ENCODE measurements around the gene EXOC3.
"Not testable (repeated sequence)": the region's sequence is repeated elsewhere in the genome, so short reads cannot be mapped to it uniquely, and the experiment has no call there.

The EXOC3 gene

DNA sequence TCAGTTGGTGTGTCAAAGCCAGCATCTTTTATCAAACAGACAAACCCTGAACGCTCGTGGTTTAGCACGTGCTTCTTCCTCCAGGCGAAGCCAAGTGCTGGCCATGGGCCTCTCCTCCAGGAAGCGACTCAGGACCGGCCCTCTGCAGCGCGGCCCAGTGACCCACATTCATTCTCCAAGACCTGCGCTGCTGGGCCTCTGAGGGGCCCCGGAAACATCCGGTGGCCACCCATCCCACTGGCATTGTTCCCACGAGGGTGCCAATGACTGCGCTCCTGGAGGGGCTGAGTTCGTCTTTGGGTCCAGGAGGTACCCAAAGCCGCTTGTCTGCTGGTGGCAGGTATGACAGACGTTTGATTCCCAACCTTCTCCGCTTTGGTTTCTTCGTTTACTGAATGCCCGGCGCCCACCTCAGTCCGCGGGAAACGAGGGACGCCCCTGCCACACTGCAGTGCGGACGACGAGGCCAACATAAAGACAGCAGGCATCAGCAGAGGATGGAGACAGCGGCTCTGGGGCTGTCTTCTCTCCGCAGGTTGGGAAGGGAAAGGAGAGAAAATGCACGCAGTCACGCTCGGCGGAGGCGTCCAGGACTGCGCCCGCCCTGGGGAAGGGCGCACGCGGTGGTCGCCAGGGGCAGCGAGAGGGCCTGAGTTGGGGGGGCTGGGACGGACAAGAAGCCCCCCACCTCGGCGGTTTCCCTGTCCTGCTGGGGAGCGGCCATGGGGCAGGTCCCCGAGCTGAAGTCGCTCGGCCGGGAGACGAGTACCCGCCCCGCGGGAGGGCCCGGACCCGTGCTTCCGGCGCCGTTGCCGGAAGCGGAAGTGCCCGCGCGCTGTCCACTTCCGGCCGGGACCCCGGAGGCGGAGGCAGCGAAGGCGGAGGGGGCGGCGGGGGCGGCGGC lies at the start of gene EXOC3:
Gene EXOC3 (plus strand): TSS at position 842 of the 904 bp plus-strand sequence. CDS start 3,030 bp downstream, outside the sequence.
- Mint-ChIP-seq H3K27me3 (no peaks in the 10 kb centered on the region), H3K4me3 (peak within 1 kb of the TSS; percentile 98 to 99), H3K27ac (peak within 1 kb of the TSS; percentile 97 to 99), H3K9me3 (no peaks in the 10 kb centered on the region), H3K4me1 (peaks cover 61% of the 10 kb centered on the region)
- DNase-seq (peak; percentile 71 to 79), ATAC-seq (peak; percentile 92)

DNA sequence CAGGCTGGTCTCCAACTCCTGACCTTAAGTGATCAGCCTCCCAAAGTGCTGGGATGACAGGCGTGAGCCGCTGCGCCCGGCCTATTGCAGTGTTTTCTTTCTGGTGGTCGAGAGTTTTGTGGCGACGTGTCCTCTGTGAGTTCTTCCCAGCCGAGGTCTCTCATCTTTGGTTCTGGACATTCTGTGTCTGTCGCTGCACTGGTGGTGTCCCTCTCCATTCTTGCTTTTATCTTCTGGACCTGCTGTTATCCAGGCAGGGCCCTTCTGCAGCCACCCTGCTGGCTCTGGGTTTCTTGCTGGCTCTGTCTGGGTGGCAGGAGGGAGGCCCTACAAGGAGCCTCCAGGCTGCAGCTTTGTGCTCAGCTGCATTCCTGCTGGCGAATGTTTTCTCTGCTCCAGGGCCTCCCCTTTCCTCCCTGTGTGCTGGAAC lies 49.1 kb upstream of the EXOC3 start:
- Mint-ChIP-seq H3K27me3 (no peaks in the 10 kb centered on the region), H3K4me1 (peaks cover 78% of the 10 kb centered on the region), H3K9me3 (no peaks in the 10 kb centered on the region), H3K27ac (peak overlapping the region; percentile 98 to 100), H3K4me3 (peak overlapping the region; percentile 81 to 90)
- ATAC-seq = no peak
- peak in 1 of 2 donors; percentile 9 for DNase-seq

DNA sequence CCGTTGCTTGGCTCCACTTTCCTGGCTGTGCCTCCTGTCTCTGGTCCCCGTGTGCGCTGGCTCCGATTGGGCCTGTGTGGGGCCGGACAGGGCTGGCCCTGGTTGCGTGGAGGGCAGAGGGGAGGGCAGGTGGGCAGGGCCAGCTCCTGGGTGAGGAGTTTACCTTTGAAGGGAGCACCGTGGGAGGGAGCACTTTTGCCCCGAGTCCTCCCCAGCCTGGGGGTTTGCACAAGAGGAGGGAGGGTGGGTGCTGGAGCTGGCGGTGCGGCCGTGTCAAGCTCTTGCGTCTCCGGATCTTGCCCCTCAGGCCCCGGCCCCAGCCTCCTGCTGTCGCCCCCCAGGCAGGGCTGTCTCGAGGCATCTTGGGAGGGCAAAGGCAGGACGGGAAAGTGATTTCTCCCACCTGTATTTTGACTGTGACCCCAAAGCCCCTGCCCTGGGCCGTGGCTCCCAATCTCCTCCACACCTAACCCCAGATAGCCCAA lies 48.3 kb upstream of the EXOC3 start:
- ATAC-seq (no peak), DNase-seq (peak in 1 of 2 donors; percentile 13)
- Mint-ChIP-seq H3K9me3 (no peaks in the 10 kb centered on the region), H3K4me1 (peaks cover 78% of the 10 kb centered on the region), H3K4me3 (peak overlapping the region; percentile 57 to 79), H3K27me3 (no peaks in the 10 kb centered on the region), H3K27ac (peak overlapping the region; percentile 69 to 80)

DNA sequence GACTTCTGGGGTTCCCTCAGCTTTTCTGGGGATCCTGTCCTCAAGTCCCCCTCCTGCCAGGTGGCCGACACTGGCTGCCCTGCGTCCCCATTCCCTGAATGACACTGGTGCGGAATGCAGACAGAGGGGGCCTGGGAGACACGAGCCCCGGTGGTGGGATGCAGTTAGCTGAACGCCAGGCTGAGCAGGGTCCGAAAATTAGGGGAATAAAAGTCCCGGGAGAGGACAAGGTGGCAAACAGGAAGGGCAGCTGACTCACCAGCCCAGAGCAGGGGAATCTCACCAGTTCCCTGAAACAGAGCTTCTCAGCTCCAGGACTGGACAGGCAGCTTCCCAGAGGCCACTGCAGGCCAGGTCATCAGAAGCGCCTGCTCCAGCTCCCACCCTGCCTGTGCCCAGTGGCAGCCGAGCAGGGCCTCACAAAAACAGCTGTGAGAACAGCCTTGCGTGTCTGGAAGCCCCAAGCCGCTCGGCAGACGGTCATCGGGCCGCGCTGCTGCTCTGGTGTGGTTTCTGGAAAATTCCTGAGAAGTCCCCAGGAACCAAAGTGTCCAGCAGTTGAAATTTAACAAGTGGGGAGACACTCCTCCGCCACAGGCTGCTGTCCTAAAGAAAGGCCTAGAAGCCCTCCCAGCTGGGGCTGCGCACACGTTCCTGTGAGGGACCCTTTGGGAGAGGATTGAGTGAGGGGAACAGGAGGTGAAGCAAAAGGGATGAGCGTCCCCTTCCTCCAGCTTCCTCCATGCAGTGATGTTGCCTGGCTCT lies 47.6 kb upstream of the EXOC3 start:
- no peak for ATAC-seq
- peak overlapping the region; percentile 57 to 79 for H3K4me3 Mint-ChIP-seq
- peaks cover 78% of the 10 kb centered on the region for H3K4me1 Mint-ChIP-seq
- no peaks in the 10 kb centered on the region for H3K9me3 Mint-ChIP-seq
- H3K27me3 Mint-ChIP-seq = no peaks in the 10 kb centered on the region
- peak in 1 of 2 donors; percentile 9 for DNase-seq
- H3K27ac Mint-ChIP-seq = peak overlapping the region; percentile 69 to 80

DNA sequence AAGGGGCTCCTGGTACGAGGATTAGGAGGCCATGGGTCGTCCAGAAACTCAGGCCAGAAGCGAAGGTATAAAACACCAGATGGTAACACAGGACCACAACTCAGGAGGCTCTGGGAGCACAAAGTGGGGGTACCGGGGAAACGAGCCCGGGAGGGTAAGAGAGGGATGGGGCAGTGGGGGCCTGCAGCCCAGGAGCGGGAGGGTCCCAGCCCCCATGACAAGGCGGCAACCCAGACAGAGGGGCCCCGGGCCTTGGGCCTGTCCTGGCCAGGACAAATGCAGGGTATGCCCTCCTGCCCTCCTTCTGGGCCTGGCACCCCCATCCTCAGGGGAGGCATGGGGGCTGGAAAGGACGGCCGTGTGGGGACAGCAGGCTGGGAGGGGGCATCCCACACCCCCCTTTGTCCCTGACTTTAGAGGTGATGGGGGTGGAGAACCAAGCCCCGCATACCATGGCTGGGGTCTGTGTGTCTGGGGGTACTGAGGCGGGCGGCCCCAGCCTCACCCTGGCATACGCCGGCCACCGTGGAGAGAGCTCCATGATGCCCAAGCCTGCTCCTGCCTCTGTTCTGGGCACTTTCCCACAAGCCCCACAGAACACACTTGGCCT lies 47.0 kb upstream of the EXOC3 start:
- ATAC-seq (no peak), DNase-seq (peak in 1 of 2 donors; percentile 32)
- H3K27ac Mint-ChIP-seq = peak overlapping the region in 1 of 2 donors; percentile 44
- H3K4me1 Mint-ChIP-seq = peaks cover 77% of the 10 kb centered on the region
- peak overlapping the region in 1 of 2 donors; percentile 79 for H3K4me3 Mint-ChIP-seq
- no peaks in the 10 kb centered on the region for H3K9me3 Mint-ChIP-seq
- H3K27me3 Mint-ChIP-seq = no peaks in the 10 kb centered on the region

DNA sequence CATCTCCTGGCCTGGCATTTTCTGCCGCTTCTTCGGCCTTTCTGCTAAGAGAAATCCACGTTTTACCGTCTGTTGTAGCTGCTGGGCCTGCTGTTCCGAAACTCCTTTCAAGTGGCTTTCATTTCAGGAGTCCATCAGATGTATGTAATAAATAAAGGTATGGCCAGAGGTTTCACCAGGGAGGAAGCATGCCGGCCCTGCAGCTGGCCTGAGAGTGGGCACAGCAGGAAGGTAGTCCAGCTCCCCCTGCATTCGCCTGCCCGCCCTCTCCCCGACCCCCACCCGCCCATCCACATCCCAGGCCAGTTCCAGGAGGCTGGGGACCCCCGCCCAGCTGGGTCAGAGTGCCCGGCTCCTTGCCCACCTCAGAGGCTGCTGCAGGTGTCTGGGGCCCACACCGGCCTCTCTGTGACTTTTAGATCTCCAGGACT lies 46.4 kb upstream of the EXOC3 start:
- Mint-ChIP-seq H3K27me3 (no peaks in the 10 kb centered on the region), H3K9me3 (no peaks in the 10 kb centered on the region), H3K27ac (peak overlapping the region in 1 of 2 donors; percentile 19), H3K4me3 (no peak overlapping the region), H3K4me1 (peaks cover 79% of the 10 kb centered on the region)
- peak in 1 of 2 donors; percentile 32 for DNase-seq
- ATAC-seq = no peak

DNA sequence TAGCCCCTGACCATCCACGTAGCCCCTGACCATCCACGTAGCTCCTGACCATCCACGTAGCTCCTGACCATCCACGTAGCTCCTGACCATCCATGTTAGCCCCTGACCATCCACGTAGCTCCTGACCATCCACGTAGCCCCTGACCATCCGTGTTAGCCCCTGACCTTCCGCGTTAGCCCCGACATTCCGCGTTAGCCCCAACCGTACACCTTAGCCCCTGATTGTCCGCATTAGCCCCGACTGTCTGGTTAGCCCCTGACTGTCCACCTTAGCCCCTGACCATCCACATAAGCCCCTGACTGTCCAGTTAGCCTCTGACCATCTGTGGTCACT lies 44.9 kb upstream of the EXOC3 start:
- not testable (repeated sequence) for ATAC-seq, H3K27me3 Mint-ChIP-seq, DNase-seq, H3K9me3 Mint-ChIP-seq
- Mint-ChIP-seq H3K27ac (peak overlapping the region in 1 of 2 donors; percentile 99), H3K4me1 (peaks cover 82% of the 10 kb centered on the region), H3K4me3 (peak overlapping the region in 1 of 2 donors; percentile 88)

DNA sequence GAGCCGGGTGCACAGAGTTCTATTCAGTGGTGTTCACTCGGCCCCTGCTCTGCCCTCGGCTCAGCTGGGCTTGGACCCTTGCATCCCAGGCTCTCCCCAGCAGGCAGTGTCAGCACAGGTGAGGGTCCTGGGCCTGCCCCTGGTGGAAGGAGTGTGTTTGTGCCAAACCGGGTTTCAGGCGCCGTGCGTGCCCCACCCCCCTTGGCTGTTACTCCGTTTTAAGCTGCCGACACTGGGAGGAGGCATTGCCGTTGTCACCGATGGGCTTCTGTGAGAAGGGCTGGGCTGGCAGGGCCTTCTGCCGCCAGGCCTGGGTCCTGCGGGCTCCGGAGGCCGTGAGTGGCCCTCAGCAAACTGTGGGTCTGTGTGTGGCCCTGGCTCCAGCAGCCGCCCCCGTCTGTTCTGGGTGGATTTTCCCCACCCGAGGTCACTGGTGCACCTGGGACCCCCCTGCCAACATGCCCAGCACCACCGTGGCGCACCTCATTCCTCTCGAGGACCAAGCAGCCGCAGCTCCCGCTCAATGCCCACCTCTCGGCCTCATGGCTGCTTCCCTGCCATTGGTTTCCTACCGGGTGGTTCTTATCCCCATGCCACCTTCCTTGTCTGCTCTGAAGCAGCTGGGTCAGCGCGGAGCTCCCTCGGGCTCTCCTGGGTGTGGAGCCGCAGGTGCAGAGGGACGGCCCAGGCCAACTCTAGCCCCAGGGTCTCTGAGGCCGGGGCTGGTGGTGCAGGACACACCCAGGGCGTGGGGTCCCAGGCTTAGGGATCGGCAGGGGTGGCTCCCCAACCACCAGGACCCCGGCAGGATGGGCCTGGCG lies 44.3 kb upstream of the EXOC3 start:
- ATAC-seq (peak; percentile 31), DNase-seq (peak in 1 of 2 donors; percentile 41)
- no peaks in the 10 kb centered on the region for H3K27me3 Mint-ChIP-seq
- H3K4me3 Mint-ChIP-seq = peak overlapping the region; percentile 75 to 88
- no peaks in the 10 kb centered on the region for H3K9me3 Mint-ChIP-seq
- peak overlapping the region; percentile 97 to 99 for H3K27ac Mint-ChIP-seq
- peaks cover 78% of the 10 kb centered on the region for H3K4me1 Mint-ChIP-seq

DNA sequence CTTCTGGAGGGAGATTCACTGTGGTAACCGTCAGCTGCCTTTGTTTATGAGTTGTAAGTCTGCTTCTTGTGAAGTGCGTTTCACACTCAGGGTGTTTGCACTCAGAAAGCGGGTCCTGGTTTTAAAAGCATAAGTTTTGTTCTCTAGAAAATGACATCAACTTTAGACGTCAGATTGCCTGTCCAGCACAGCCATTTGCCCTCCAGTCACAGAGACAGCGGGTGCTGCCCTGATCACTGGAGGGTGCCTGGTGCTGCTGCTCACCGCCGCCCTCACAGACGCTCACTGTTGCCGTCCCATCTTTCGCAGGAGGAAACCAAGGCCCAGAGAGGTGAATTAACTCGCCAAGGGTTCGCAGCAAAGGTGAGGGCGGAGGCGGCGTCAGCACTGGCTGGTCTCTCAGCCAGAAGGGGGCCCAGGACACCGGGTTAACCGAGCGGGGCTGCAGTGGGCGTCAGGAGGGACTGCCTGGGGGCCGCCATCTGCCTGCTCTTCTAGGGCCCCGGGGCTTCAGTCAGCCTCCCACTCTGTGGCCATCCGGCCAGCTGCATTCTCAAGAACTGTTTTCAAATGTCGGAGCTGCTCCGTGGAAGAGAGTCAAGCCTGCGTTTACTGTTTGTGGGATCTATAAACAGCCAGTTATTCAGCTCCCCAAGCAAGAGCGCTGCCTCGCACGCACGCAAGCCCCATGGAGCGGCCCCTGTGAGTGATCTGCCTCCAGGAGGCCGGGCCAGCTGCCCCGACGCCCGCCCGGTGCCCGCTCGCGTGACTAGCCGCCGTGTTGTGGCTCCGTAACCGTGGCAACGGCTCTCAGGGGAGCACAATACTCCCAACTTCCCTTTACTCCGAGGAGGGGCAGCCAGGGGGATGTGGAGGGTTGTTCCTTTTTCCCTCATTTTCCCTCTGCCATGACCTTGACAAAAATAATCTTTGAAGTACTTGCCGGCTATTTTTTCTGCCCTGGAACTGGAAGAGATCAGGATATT lies 43.4 kb upstream of the EXOC3 start:
- no peaks in the 10 kb centered on the region for H3K9me3 Mint-ChIP-seq
- peaks cover 70% of the 10 kb centered on the region for H3K4me1 Mint-ChIP-seq
- no peaks in the 10 kb centered on the region for H3K27me3 Mint-ChIP-seq
- peak overlapping the region; percentile 75 to 88 for H3K4me3 Mint-ChIP-seq
- peak; percentile 76 to 80 for DNase-seq
- H3K27ac Mint-ChIP-seq = peak overlapping the region; percentile 97 to 99
- ATAC-seq = peak; percentile 77

DNA sequence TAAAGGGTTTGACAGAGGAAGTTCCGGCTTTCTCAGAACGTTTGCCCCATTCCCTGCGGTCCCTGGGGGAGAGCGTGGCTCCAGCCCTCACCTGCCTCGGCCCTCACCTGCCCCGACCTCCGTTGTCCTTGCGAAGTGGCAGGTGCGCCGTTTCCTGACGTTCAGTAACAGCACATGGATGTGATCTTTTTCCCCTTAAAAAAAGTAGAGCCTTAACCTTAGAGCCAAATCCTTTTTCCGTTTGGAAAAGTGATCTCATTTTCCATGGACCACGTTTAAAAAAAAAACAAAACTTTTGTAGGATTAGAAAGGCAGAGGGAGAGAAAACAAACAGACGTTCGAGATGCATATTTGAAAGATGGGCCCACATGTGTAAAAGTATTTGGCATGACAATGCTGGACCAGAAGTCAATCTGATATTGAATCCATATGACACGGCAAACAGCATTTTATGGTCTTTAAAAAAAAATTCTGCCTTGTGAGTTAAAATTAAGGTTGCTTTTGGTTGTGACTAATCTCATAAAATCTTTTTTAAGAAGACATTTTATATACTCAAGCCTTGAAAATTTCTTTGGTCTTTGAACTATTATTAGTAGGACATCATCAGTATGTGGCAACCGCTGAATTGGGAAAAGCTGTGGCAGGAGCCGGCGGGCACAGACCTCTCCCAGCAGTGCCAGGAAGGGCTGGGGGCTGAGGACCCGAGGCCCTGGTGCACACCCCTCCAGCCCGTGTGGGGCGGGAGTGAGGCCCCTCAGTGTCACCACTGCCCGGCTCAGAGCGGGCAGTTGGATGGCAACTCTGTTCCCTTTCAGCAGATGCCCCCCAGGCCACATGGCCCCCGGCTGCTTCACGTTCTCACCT lies 42.5 kb upstream of the EXOC3 start:
- H3K27me3 Mint-ChIP-seq = no peaks in the 10 kb centered on the region
- peaks cover 61% of the 10 kb centered on the region for H3K4me1 Mint-ChIP-seq
- no peak for DNase-seq
- no peak for ATAC-seq
- H3K4me3 Mint-ChIP-seq = peak overlapping the region; percentile 75 to 88
- peak overlapping the region; percentile 97 to 99 for H3K27ac Mint-ChIP-seq
- H3K9me3 Mint-ChIP-seq = no peaks in the 10 kb centered on the region

DNA sequence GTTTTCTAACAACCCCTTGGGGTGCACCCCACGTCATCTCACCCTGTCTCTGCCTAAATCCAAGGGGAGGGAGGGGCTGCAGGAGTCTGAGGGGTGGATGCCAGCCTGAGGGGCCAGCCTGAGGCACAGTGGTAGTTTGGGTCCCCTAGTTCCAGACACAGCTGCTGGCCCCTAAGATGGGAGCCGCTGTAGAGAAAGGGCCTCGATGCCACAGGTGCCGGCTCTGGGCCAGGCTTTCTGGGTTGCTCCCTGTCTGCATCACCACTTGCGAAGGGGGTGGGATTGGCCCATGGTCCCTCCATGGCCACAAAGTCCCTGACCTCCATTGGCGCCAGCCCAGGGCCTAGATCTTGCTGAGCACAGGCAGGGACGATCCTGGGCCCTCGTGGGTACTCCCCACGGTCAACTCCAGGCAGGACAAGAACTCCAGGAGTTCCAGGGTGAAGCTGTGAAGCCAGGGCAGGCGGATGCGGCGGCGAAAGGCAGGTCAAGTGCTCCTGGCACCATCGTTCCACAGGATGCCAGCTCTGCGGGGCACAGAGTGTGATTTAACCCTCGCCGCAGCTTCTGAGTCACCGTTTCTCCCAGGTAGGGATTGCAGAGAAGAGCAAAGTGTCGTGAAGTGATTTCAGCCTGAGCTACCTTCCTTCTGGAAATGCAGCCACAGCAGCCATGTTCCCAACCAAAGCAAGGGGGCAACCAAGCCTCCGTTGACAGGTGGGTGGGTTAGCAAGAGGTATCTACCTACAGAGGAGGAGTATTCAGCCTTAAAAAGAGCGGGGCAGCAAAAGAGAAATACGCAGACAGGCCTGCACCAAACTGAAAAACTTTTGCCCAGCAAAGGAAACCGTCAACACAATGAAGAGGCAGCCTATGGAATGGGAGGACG lies 41.6 kb upstream of the EXOC3 start:
- Mint-ChIP-seq H3K9me3 (no peaks in the 10 kb centered on the region), H3K4me3 (peak overlapping the region in 1 of 2 donors; percentile 18), H3K27me3 (no peaks in the 10 kb centered on the region), H3K27ac (peak overlapping the region in 1 of 2 donors; percentile 80), H3K4me1 (peaks cover 59% of the 10 kb centered on the region)
- no peak for ATAC-seq
- DNase-seq = no peak

DNA sequence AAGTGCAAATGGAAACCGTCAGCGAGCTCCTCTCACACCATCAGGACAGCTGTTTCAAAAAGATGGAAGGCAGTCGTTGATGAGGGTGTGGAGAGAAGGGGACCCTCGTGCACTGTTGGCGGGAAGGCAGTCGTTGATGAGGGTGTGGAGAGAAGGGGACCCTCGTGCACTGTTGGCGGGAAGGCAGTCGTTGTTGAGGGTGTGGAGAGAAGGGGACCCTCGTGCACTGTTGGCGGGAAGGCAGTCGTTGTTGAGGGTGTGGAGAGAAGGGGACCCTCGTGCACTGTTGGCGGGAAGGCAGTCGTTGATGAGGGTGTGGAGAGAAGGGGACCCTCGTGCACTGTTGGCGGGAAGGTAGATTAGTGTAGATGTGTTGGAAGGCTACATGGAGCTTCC lies 40.8 kb upstream of the EXOC3 start:
- not testable (repeated sequence) for H3K9me3 Mint-ChIP-seq, DNase-seq, H3K27me3 Mint-ChIP-seq, ATAC-seq
- H3K4me1 Mint-ChIP-seq = peaks cover 58% of the 10 kb centered on the region
- peak overlapping the region; percentile 7 to 20 for H3K27ac Mint-ChIP-seq
- peak overlapping the region in 1 of 2 donors; percentile 2 for H3K4me3 Mint-ChIP-seq
